COLO668 (cell line): ENCODE data around the gene NAA40.

ENCODE experiments used
- DNase-seq: peaks from one replicate; lab custom pipeline; 2025; ENCODE audit not compliant: unreplicated experiment; lab: John Stamatoyannopoulos, UW

The NAA40 gene

DNA sequence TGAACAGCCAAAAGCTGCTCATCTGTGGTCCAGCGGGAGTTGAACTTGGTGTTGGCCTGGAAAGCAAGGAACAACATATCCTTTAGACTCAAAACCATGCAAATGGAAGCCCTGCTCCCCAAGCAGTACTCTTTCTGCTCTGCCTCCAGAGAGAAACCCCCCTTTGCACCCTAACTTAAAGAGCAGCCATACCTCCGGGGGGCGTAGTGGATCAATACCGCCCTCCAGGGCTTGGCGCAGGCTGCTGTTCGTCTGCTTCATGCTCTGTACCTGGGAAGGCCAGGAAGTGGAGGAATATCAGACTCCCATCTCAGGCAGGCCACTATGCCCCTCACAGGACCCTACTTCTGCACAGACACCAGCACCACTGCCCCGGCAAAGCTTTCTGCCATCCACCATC lies 26.1 kb upstream of the NAA40 start:
- DNase-seq = no peak

- no peak for DNase-seq
Observed at GRCh38 chr11:63913866-63914830, 24.7 kb upstream of the NAA40 start.

DNA sequence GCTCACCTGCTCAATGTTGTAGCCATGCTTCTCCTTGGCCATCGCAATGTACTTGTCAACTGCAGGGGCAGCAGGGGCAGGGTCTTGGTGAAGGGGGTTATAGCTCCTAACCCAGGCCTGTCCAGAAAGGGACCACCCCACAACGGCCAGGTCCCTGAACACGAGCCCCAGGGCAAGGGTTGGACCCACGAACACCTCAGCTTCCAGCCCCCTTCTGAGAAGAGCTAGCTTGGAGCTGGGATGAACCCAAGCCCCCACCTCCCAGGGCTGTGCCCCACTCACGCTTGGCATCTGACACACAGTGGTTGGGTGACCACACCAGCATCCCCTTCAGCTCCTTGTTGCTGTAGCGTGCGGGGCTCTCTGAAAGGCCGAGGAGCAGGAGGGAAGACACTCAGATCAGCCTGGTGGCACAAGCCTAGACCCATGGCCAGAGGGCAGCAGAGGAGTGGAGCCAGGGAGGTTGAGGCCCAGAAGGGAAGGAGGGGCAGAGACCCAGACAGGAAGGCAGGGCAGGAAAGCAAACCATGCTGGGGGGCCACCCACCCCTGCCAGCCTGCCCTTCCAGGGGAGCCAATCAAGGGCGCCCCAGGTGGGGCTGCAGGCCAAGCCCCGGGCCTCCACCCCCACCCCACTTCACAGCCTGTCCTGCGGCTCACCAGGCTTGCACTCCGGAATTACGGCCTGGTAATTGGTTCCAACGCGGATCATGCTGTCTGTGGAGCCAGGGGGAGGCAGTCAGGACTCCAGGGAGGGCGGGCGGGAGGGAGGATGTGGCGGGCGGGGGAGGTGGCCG lies 23.7 kb upstream of the NAA40 start:
- no peak for DNase-seq

- peak; percentile 77 for DNase-seq
Observed at GRCh38 chr11:63915961-63916836, 22.6 kb upstream of the NAA40 start.

- DNase-seq = peak; percentile 93
Observed at GRCh38 chr11:63916837-63917691, 21.7 kb upstream of the NAA40 start, which contains the start of gene RCOR2. RCOR2 (minus strand) TSS chr11:63917164; CDS start chr11:63916456, 708 bp downstream.

DNA sequence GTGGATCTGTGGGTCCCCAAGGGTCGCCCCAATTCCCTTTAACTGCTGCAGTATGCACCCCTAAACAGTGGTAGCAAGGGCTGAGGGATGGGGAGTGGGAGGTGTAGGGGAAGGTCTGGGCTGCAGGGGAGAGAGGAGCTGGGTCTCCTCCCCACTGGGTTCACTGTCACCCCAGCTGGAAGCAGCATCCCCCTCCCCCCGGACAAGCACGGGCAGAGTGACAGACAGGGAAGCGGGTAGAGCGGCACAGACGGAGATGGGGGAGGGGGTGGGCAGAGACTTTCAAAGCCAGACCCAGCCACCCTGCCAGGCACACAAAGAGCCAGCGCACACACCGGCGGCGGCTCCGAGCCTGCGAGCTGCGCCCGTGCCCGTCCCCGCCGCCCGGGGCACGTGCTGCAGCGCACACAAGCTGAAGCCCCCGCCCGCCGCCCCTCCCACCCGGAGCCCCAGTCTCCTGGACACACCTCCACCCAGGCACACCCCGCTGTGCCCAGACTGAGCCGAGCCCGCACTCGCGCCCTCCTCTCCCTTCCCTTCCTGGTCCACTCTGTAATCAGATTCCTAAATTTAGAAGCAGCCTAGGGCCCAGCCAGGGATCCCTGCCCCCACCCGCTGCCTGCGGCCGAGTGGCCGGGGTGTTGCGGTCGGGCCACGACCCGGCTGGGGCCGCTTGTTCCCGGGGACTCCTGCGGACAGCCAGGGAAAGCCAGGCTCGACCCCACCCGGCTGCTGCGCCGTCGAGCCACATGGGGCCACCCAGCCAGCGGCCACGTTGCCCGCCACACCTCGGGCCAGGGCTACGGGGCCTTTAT lies 20.9 kb upstream of the NAA40 start:
- DNase-seq = peak; percentile 93

- DNase-seq = peak; percentile 66
Observed at GRCh38 chr11:63918507-63919191, 20.2 kb upstream of the NAA40 start.

DNA sequence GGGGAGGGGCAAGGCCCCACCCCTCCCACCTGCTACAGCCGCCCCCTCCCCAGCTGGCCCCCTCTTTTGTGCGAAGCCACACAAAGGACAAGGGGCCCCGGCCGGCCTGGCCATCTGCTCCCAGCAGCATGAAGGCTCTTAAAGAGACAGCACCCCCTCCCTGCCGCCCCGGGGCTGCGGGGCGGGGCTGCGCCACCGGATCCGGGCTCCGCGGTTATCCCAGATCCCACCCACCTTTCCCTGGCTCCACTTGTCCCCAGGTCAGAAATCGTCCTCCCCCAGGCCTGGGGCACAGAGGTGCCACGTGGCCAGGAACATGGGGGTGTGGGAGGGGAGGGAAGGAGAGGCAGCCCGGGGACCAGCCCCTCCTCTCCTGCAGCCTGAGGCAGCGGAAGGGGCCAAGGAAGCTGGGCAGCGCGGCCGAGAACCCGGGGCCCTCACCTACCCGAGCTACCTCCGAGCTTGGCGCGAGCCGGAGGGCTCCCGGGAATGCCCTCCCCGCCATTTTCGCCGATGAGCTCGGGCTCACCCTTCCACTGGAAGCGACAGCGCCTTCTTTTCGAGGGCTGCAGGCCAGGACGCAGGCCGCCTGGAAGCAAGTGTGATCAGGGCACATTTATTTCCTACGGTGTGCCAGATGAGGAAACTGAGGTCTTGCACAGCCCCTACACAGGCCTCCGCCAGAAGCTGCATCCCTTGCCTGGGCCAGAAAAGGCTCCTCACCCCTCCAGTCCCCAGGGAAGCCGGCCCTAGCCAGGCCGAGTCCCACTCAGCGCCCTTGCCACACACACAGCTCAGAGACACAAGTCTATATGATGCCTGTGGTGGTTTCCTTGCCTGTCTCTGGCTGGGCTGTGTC lies 19.3 kb upstream of the NAA40 start:
- DNase-seq = peak; percentile 93

- peak; percentile 53 for DNase-seq
Observed at GRCh38 chr11:63920126-63920938, 18.5 kb upstream of the NAA40 start.

- DNase-seq = peak; percentile 12
Observed at GRCh38 chr11:63920939-63921417, 17.8 kb upstream of the NAA40 start.

DNA sequence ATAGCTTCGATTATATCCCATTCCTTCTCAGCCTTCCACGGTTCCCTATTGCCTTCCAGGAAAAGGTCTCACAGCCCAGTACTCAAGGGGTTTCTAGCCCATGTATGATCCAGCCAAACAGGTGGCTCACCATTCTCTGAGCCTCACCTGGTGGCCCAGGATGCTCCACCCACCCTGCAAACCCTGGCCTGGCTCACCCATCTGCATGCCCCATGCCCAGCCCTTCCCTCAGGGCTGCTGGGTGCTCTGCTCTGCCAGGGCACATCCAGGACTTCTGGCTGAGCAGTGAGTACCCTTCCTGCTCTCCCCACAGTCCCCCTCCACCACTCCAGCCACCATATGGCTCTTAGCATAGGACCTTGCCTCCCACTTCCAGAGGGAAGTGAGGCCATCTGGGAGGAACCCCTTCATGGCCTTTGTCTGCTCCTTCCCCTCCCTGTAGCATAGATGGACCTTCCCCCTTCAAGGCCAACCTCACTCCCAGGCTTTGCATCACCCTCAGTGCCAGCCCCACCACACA lies 16.1 kb upstream of the NAA40 start:
- peak; percentile 30 for DNase-seq

- DNase-seq = no peak
Observed at GRCh38 chr11:63923319-63923718, 15.5 kb upstream of the NAA40 start.

- no peak for DNase-seq
Observed at GRCh38 chr11:63929616-63930015, 9.2 kb upstream of the NAA40 start.

DNA sequence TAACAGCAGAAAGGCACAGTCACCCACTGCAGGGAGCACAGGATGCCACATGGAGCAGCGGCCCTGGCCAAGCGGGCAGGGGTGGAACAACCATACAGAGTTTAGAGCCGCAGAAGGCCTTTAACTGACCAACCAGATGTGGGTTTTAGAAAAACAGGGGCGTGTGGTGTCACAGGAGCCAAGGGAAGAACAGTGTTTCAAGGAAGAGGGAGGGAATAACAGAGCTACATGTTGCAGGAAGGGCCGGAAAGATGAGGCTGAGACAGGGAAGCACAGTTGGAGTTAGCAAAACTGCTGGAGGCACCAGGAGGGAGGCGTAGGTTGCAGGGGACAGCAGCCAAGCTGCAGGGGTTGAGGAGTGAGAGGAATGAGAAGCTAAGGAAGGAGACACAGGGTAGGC lies 7.8 kb upstream of the NAA40 start:
- no peak for DNase-seq

- no peak for DNase-seq
Observed at GRCh38 chr11:63931876-63932275, 6.9 kb upstream of the NAA40 start.

GRCh38 chr11:63933459-63933858 lies 5.3 kb upstream of the NAA40 start:
- no peak for DNase-seq
